ENCODE data around the gene MBNL1.
"Not testable (repeated sequence)": the region's sequence is repeated elsewhere in the genome, so short reads cannot be mapped to it uniquely, and the experiment has no call there.

Gene MBNL1

DNA sequence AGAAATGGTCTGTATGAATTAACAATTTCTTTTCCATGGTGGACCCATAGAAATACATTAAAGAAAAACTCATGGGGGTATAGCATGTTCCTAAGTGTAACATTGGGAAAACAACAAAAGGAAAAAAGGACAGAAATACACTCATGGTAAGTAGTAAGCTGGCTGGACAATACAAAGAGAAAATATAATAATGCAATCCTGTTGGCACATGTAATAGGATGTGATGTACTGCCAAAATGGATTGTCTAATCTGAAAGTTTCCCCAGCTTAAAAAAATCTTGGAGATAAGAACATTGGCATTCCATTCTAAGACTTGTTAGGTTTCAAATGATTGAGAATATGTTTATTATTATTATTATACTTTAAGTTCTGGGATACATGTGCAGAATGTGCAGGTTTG is 128.1 kb downstream of the MBNL1 start:
- in situ Hi-C loops (cut with MboI; ENCODE audit: low sequenced_read_pairs): no loop called here

DNA sequence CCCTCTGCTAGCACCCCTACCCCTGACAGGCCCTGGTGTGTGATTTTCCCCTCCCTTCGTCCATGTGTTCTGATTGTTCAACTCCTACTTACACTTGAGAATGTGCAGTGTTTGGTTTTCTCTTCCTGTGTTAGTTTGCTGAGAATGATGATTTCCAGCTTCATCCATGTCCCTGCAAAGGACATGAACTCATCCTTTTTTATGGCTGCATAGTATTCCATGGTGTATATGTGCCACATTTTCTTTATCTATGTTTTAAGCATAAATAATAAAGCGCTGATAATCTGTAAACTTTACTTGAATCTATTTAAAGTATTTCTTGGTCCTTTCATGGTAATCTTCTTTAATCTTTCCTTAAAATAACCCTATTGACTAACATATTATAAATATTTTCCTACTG is 128.6 kb downstream of the MBNL1 start:
- in situ Hi-C loops (cut with MboI; ENCODE audit: low sequenced_read_pairs): not testable (repeated sequence)

DNA sequence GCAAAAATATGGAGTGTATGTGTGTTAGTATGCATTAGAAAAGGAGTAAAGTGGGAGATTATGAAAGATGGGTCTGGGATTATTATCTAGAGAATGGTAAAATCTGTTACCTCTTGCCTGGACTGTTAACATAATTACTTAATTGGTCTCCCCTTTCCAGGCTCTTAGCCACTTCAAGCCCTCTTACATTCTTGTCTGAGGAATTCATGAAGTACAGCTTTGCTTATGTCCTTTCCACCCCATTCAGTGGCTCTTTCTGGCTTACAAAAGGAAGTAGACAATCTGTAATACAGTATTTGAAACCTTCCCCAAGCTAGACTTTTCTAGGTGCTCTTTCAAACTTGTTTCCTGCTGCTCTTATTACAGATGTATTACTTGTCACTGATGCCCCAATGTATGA is 129.8 kb downstream of the MBNL1 start:
- in situ Hi-C loops (cut with MboI; ENCODE audit: low sequenced_read_pairs): no loop called here

DNA sequence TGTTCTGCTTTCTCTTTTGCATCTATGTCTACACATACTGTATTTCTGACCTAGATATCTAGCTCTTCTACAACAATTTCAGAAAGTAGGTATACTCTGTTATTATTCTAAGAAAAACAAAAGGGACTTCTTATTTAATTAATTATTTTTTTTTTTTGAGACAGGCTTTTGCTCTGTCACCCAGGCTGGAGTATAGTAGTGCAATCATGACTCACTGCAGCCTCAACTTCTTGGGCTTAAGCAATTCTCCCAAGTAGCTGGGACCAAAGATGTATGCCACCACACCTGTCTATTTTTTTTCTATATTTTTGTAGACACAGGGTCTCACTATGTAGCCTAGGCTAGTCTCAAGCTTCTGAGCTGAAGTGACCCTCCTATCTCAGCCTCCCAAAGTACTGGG is 130.6 kb downstream of the MBNL1 start:
- in situ Hi-C loops (cut with MboI; ENCODE audit: low sequenced_read_pairs): no loop called here

DNA sequence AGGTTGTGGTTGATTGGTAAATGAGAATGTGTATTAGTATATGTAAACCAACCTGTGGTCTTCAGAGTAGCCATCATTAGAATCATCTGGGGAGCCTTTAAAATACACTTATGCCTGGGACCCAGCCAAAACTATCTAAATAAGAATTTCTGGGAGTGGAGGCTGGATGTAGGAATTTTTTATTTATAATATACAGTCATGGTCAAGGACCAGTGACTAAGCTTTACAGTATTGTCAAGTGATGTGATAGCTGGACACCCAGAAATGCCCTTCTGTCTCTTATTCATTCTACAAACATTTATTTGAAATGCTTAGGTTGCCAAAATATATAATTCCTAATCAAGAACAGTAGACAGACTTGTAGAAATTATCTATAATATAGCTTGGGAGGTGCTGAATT is 132.2 kb downstream of the MBNL1 start:
- in situ Hi-C loops (cut with MboI; ENCODE audit: low sequenced_read_pairs): no loop called here

DNA sequence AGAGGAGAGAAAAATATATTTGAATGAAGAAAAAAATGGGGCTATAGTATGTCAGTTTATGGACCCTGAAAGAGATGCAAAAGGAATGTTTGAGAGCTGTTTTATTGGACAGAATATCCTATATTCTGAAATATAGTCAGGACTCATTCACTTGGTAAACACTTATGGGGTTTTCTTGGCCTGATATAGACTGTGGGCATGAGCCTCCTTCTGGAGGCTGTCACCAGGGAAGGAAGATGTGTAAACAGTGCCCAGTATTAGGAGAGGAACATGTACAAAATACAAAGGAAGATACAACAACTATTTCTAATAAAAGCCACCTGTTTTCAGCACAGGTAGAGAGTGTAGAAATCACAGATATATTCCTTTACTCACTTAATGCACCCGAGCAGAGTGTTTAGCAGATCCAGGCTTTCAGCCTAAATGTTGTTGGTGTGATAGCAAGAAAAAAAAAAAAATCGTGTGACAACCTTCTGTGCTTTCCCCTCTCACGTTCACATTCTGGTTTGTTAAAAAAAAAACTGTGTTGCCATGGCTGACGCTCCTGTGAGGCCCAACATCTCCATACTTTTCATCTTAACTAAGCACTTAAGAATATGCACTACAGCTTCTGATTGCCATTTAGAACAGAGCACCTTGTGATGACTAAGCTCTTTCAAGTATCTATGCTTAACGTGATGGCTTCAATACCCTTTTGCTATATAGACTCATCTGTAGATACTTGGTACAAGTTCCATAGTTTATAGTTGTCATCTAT is 134.1 kb downstream of the MBNL1 start:
- in situ Hi-C loops (cut with MboI; ENCODE audit: low sequenced_read_pairs): no loop called here

DNA sequence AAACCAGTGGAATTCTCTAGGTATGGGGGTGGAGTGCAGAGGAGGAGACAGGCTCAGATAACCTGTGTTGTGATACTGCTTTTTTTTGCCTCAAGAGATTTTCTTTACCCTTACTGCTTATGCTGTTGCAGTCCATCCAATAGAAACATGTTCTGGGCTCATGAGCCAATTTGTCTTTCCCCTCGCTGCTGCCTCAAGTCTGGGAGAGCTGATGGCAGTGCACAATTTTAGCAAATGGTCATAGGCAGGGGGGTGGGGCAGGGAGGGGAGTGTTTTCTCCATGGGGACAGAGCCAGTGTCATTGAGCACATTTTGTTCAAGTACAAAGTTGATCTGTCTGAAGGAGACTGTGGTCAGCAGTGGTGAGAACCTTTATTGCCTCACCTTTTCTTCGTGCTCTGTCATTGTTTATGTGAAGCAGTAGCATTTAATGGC is 134.9 kb downstream of the MBNL1 start:
- in situ Hi-C loops (cut with MboI; ENCODE audit: low sequenced_read_pairs): no loop called here

DNA sequence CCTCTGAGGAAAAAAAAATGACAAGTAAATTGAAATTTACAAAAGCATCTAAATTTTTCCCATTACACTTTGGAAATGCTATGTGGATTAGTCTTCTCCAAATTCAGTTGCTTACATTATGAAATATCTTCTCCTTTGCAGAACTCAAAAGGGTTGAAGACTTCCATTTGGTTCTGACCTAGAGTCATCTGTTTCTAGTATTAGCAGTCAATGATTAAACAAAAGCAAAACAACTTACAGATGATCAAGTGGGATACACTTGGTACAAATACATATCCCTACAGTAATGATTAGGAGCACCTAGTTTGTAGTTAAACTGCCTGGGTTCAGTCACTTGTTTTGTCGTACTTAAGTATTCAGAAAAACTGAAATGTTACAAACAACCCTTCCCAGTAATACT is 136.2 kb downstream of the MBNL1 start:
- in situ Hi-C loops (cut with MboI; ENCODE audit: low sequenced_read_pairs): no loop called here

DNA sequence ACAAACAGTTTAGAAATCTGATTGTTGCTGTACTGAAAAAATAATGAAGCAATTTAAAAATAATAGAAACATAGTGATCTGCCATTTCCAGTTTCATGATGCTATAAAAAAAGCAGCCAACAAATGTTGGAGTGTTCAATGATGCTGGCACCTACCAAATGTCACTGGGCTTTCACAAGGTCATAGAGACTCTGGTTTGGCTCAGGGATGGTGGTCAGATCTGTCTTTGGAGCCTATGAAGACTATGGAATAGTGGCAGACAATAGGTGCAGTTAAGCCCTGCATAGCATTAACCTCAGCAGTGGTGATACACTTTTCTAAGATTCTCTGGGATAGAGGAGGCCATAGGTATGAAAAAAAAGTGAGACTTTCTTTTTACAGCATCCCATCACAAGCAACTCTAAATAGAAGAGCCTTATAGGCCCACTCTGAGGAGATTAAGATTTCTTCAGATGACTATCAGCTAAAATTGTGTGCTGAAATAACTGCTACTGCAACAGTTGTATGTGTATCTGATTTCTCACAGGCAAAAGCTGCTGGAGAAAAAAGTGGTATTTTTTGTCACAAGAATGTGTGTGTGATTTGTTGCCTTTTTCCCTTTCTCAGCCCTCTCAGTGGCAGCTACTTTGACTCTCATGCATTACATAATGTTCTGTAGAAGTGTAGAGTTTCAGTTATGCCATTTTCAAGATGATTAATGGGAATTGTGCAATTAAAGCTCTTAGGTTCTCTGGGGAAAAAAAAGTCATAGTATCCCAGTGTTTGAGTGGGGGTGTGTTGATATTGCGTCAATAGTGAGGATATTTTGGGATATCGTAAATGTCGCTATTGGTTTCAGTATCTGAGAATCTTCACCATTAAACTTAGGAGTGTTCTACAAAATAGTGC is 137.4 kb downstream of the MBNL1 start:
- in situ Hi-C loops (cut with MboI; ENCODE audit: low sequenced_read_pairs): no loop called here

DNA sequence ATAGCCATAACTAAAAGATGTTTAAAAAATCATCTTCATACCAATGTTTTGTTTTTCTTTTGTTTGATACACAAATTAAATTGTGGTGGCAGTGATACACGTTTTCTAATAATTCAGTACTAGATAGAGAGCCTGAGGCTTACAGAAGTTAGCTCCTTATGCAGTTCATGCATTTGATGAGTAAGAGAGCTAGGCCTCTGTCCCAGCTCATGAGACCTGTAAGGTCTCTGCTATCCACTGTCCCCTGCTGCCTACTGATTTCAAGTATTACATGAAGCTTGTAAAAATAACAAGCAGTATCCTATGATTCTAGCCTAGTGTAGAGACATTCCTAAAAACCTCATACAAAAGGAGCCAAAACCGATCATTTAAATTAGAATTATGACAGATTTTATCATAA is 144.5 kb downstream of the MBNL1 start:
- in situ Hi-C loops (cut with MboI; ENCODE audit: low sequenced_read_pairs): no loop called here

DNA sequence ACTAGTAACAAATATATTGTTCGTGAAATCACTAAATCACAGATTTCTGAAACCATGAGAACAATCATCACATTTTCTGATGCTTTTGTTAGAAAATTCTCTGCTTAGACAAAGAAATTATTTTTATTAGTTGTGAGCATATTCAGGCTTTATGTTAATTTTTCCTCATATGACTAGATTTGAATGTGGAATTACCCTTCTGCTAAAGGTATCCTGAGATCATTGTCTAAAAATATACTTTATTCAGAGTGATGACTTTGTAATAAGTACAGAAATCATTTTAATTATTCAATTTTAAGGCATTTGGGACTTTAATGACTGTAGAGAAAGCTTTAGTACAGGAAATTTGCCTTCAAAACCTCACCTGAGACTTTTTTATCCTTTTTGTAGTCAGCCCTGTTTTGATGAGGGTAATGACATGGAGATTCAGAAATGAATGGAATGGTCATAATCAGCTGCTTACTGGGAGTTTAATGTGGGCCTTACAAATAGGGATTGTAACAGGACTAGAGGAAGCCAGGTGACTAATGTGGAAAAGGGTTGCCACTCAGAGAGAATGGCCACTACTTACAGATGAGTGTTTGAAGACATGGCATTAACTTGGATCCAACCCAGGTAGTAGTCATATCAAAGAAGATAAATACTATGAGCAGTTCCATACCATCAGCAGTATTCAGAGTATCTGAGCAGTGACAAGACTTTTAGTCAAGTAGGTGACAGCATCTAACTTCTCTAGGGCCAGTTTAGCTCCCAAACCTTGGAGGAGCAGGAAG is 148.3 kb downstream of the MBNL1 start:
- in situ Hi-C loops (cut with MboI; ENCODE audit: low sequenced_read_pairs): no loop called here

DNA sequence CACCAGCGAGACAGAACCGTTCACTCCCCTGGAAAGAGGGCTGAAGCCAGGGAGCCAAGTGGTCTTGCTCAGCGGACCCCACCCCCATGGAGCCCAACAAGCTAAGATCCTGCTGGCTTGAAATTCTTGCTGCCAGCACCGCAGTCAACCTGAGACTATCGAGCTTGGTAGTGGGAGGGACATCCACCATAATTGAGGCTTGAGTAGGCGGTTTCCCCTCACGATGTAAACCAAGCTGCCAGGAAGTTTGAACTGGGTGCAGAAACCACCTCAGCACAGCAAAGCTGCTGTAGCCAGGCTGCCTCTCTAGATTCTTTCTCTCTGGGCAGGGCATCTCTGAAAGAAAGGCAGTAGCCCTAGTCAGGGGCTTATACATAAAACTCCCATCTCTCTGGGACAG is 151.0 kb downstream of the MBNL1 start:
- in situ Hi-C loops (cut with MboI; ENCODE audit: low sequenced_read_pairs): no loop called here

DNA sequence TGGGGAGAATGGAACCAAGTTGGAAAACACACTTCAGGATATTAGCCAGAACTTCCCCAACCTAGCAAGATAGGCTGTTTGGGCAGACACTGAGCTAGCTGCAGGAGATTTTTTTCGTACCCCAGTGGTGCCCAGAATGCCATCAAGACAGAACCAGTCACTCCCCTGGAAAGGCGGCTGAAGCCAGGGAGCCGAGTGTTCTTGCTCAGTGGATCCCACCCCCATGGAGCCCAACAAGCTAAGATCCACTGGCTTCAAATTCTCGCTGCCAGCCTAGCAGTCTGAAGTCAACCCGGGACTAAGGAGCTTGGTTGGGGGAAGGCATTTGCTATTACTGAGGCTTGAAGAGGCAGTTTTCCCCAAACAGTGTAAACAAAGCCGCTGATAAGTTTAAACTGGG is 152.4 kb downstream of the MBNL1 start:
- in situ Hi-C loops (cut with MboI; ENCODE audit: low sequenced_read_pairs): no loop called here

DNA sequence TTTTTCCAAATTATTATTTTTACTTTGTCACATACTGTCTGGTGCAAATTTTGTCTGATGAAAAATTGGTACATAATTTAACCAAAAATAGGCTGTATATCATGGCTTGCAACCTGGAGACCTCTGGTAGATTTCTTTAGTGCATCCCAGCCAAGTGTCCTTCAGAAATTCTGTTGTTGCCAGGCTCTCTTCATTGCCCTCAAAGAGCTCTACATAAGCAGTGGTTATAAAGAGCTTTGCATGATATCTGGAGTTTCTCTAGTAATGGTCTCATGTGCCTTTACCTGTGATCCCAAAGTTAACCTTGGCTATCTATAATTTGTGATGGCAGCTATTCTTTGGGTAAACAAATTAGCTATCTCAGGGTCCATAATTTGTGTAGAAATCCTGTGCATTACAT is 157.7 kb downstream of the MBNL1 start:
- in situ Hi-C loops (cut with MboI; ENCODE audit: low sequenced_read_pairs): loop anchor here (25.0 kb wide), 1 partner anchor 239 kb away; no protein-coding TSS in a partner anchor

DNA sequence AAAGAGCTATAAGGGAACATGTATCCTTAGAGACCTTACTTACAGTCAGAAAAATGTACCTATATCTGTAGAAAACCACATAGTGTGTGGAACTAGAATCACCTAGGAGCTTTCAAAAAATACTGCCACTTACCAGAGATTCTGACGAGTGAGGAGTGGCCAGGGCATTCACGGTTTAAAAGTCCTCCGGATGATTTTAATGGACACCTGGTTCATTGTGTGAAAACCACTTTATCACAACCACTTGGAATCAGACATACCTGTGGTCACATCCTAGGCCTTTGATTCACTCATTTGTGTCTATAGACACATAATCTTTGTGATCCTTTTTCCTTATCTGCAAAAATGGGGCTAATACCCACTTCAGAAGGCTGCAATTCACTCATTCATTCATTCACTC is 159.8 kb downstream of the MBNL1 start:
- in situ Hi-C loops (cut with MboI; ENCODE audit: low sequenced_read_pairs): loop anchor here (25.0 kb wide), 1 partner anchor 241 kb away; no protein-coding TSS in a partner anchor

DNA sequence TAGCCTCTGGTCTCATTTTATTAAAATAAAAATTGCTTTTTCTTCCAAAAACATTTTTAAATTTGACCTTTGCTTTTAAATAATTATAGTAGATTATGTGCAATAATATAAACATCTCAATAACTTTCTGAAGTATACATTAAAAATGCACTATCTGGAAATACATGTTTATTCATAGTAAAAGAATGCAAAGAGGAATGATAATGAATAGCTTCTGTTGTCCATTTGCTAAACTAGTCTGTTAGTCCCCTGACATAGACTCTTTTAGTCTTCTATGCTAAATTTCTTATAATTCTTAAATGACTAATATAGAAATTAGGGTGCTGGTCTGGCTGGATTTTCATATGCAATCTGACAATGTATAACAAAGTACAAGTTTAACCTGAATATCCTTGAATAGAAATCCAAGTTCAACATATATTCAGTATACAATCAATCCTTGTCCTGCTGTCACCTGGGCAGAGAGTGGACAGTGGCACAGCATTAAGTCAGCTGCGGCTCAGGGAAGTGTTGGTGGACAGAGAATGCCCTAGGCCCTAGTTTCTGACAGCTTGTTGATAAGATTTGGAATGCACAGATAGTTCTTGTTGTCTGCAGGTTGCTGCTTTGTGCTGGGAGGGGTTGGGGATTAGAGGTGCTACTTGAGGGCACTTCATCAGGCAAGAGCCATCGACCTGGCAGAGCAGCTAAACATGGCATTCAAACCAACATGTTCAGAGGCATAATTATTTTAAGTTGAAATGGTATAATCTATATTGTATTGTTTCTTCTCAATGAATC is 161.7 kb downstream of the MBNL1 start:
- in situ Hi-C loops (cut with MboI; ENCODE audit: low sequenced_read_pairs): loop anchor here (25.0 kb wide), 1 partner anchor 243 kb away; no protein-coding TSS in a partner anchor

DNA sequence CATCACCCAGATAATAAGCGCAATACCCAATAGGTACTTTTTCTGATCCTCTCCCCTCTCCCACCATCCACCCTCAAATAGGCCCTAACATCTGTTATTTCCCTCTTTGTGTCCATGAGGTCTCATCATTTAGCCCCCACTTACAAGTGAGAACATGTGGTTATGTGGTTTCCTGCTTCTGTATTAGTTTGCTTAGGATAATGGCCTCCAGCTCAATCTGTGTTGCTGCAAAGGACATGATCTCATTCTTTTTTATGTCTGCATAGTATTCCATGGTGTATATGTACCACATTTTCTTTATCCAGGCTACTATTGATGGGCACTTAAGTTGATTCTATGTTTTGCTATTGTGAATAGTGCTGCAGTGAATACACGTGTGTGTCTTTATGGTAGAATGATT is 165.4 kb downstream of the MBNL1 start:
- in situ Hi-C loops (cut with MboI; ENCODE audit: low sequenced_read_pairs): loop anchor here (25.0 kb wide), 1 partner anchor 247 kb away; no protein-coding TSS in a partner anchor

DNA sequence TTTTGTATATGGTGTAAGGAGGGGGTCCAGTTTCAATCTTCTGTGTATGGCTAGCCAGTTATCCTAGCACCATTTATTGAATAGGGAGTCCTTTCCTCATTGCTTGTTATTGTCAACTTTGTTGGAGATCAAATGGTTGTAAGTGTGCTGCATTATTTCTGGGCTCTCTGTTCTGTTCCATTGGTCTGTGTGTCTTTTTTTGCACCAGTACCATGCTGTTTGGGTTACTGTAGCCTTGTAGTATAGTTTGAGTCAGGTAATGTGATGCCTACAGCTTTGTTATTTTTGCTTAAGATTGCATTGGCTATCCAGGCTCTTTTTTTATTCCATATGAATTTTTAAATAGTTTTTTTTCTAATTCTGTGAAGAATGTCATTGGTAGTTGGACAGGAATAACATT is 166.5 kb downstream of the MBNL1 start:
- in situ Hi-C loops (cut with MboI; ENCODE audit: low sequenced_read_pairs): loop anchor here (25.0 kb wide), 1 partner anchor 248 kb away; no protein-coding TSS in a partner anchor

DNA sequence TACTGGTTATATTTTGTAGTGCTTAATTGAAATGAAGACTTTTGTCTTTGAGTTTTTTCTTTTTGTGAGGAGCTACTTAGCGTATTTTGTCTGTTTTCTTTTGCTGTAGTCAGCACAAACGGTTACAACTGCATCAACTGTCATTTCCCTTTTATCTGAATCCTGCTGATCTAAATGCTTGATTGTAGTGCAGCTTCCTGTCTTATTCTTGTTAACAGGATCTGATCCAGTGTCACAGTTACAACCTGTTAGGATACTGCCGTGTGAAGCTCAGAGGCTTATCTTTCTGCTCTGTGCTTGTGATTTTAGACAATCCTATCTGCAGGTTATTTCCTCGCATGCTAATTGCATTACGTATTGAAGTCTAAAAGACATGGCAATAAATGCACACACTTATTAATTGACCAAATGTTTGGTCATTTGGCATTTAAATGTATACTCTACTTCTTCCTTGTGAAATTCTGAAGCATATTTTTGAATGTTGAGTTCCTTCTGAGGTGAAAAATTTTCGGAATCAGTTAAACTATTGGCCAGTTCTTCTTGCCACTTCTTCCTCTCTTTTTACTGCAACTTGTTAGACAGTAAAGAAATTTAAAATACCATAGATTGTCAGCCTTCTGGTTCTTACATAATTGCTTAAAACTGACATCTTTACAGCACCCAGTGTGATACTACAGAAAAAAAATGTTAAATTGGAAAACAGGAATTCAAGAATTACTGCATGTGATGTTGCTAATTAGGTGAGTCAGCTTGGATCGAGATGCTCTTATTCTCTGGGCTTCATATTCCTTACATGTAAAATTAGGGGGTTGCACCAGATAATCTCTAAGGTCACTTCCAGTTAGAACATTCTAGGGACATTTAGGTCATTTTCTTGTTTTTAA is 168.2 kb downstream of the MBNL1 start:
- in situ Hi-C loops (cut with MboI; ENCODE audit: low sequenced_read_pairs): loop anchor here (25.0 kb wide), 1 partner anchor 250 kb away; no protein-coding TSS in a partner anchor

Data from HL-60/S4 (cell line).